ENCODE measurements around the gene NTRK2. TPM values are rescaled to one million over a fixed set of nuclear protein-coding genes. Genes with fewer than 3 reads are reported as not detected.
A peak's percentile ranks its signal among the peaks of the same experiment; 100 is the strongest.

NTRK2 gene
- total RNA-seq, 1 donor from 2014 or later = 4.6 TPM

- FAIRE-seq = no peak
- TF ChIP-seq EZH2 (IDR thresholded peaks at IDR 0.05; ENCODE audit: insufficient read depth, low read length) = no peak
- TF ChIP-seq CTCF (IDR thresholded peaks at IDR 0.05; ENCODE audit: insufficient read depth, low read depth, low read length) = no peak
Observed at GRCh38 chr9:84748112-84748511, 78.6 kb downstream of the NTRK2 start.

GRCh38 chr9:84750152-84750865 is 80.8 kb downstream of the NTRK2 start:
- no peak overlapping the region for H2AFZ ChIP-seq (ENCODE audit: low read depth, low read length)
- no peak overlapping the region for H3K9ac ChIP-seq (ENCODE audit: low read length)
- no peaks in the 10 kb centered on the region for H4K20me1 ChIP-seq (ENCODE audit: insufficient read depth, low read length)
- H3K27me3 ChIP-seq (ENCODE audit: insufficient read depth, low read length) = peaks cover 2% of the 10 kb centered on the region
- H3K4me1 ChIP-seq (ENCODE audit: insufficient read depth, low read length) = peaks cover 14% of the 10 kb centered on the region
- no peaks in the 10 kb centered on the region for H3K27me3 Mint-ChIP-seq (ENCODE audit: low read depth, unreplicated experiment)
- H3K9me3 ChIP-seq (ENCODE audit: insufficient read depth, low read depth, low read length) = no peaks in the 10 kb centered on the region
- H3K27ac Mint-ChIP-seq (ENCODE audit: unreplicated experiment) = no peak overlapping the region
- no peaks in the 10 kb centered on the region for H3K36me3 Mint-ChIP-seq (ENCODE audit: low read depth, unreplicated experiment)
- no peaks in the 10 kb centered on the region for H3K79me2 ChIP-seq (ENCODE audit: insufficient read depth, low read length)
- H3K4me3 Mint-ChIP-seq (ENCODE audit: unreplicated experiment) = no peak overlapping the region
- TF ChIP-seq EZH2 (IDR thresholded peaks at IDR 0.05; ENCODE audit: insufficient read depth, low read length) (no peak), CTCF (IDR thresholded peaks at IDR 0.05; ENCODE audit: insufficient read depth, low read depth, low read length) (no peak)
- no peaks in the 10 kb centered on the region for H3K9me3 Mint-ChIP-seq (ENCODE audit: unreplicated experiment)
- DNase-seq (ENCODE audit: low read depth) (no peak), FAIRE-seq (no peak)
- no peak overlapping the region for H3K4me3 ChIP-seq (ENCODE audit: insufficient read depth, low read depth, low read length)
- H3K36me3 ChIP-seq (ENCODE audit: insufficient read depth, low read length) = no peaks in the 10 kb centered on the region
- no peak overlapping the region for H3K4me2 ChIP-seq (ENCODE audit: low read length)
- peaks cover 38% of the 10 kb centered on the region for H3K4me1 Mint-ChIP-seq (ENCODE audit: low read depth, unreplicated experiment)
- H3K27ac ChIP-seq (ENCODE audit: low read depth, low read length) = no peak overlapping the region

More at GRCh38 chr9:84748112-84748511, 78.6 kb downstream of the NTRK2 start:
- Histone ChIP-seq H3K27me3 (ENCODE audit: insufficient read depth, low read length) (peaks cover 6% of the 10 kb centered on the region), H3K27ac (ENCODE audit: low read depth, low read length) (no peak overlapping the region), H2AFZ (ENCODE audit: low read depth, low read length) (no peak overlapping the region), H3K9ac (ENCODE audit: low read length) (no peak overlapping the region), H3K36me3 (ENCODE audit: insufficient read depth, low read length) (no peaks in the 10 kb centered on the region), H3K79me2 (ENCODE audit: insufficient read depth, low read length) (no peaks in the 10 kb centered on the region), H3K4me3 (ENCODE audit: insufficient read depth, low read depth, low read length) (no peak overlapping the region), H4K20me1 (ENCODE audit: insufficient read depth, low read length) (no peaks in the 10 kb centered on the region), H3K9me3 (ENCODE audit: insufficient read depth, low read depth, low read length) (no peaks in the 10 kb centered on the region), H3K4me1 (ENCODE audit: insufficient read depth, low read length) (peaks cover 6% of the 10 kb centered on the region), H3K4me2 (ENCODE audit: low read length) (no peak overlapping the region)
- Mint-ChIP-seq H3K4me1 (ENCODE audit: low read depth, unreplicated experiment) (peaks cover 17% of the 10 kb centered on the region), H3K27me3 (ENCODE audit: low read depth, unreplicated experiment) (no peaks in the 10 kb centered on the region), H3K9me3 (ENCODE audit: unreplicated experiment) (no peaks in the 10 kb centered on the region), H3K36me3 (ENCODE audit: low read depth, unreplicated experiment) (no peaks in the 10 kb centered on the region), H3K4me3 (ENCODE audit: unreplicated experiment) (no peak overlapping the region), H3K27ac (ENCODE audit: unreplicated experiment) (no peak overlapping the region)
- DNase-seq (ENCODE audit: low read depth) = no peak

- Histone ChIP-seq H3K9me3 (ENCODE audit: insufficient read depth, low read depth, low read length) (no peaks in the 10 kb centered on the region), H3K36me3 (ENCODE audit: insufficient read depth, low read length) (no peaks in the 10 kb centered on the region), H3K27ac (ENCODE audit: low read depth, low read length) (no peak overlapping the region), H3K4me2 (ENCODE audit: low read length) (peak overlapping the region; percentile 19), H4K20me1 (ENCODE audit: insufficient read depth, low read length) (no peaks in the 10 kb centered on the region), H2AFZ (ENCODE audit: low read depth, low read length) (no peak overlapping the region), H3K4me1 (ENCODE audit: insufficient read depth, low read length) (peaks cover 14% of the 10 kb centered on the region), H3K79me2 (ENCODE audit: insufficient read depth, low read length) (no peaks in the 10 kb centered on the region), H3K4me3 (ENCODE audit: insufficient read depth, low read depth, low read length) (no peak overlapping the region), H3K27me3 (ENCODE audit: insufficient read depth, low read length) (peaks cover 2% of the 10 kb centered on the region), H3K9ac (ENCODE audit: low read length) (no peak overlapping the region)
- Mint-ChIP-seq H3K36me3 (ENCODE audit: low read depth, unreplicated experiment) (no peaks in the 10 kb centered on the region), H3K4me1 (ENCODE audit: low read depth, unreplicated experiment) (peaks cover 42% of the 10 kb centered on the region), H3K27me3 (ENCODE audit: low read depth, unreplicated experiment) (no peaks in the 10 kb centered on the region), H3K27ac (ENCODE audit: unreplicated experiment) (no peak overlapping the region), H3K4me3 (ENCODE audit: unreplicated experiment) (no peak overlapping the region), H3K9me3 (ENCODE audit: unreplicated experiment) (no peaks in the 10 kb centered on the region)
- DNase-seq (ENCODE audit: low read depth) (peak; percentile 60), FAIRE-seq (no peak)
- TF ChIP-seq EZH2 (IDR thresholded peaks at IDR 0.05; ENCODE audit: insufficient read depth, low read length) (no peak), CTCF (IDR thresholded peaks at IDR 0.05; ENCODE audit: insufficient read depth, low read depth, low read length) (no peak)
Observed at GRCh38 chr9:84751921-84752320, 82.4 kb downstream of the NTRK2 start.
